WTC11 (cell line): ENCODE results near the gene ZNF853. TPM values are rescaled to one million over a fixed set of nuclear protein-coding genes. Genes with fewer than 3 reads are reported as not detected.

ENCODE experiments used
- ATAC-seq: fragments of 200-7000 bp; cut with Tn5 transposase; 2 replicates; pipeline ENCODE4 v1.10.0; 2021; ENCODE audit warnings: mild to moderate bottlenecking, moderate library complexity
- CTCF ChIA-PET: fragments of 300-600 bp; sonication (Branson Sonifier 250); formaldehyde crosslinking; loops from one replicate; lab custom pipeline; 2021; ENCODE audit warnings: antibody characterized with exemption; lab: Charles Lee
- POLR2A ChIA-PET: fragments of 350-600 bp; sonication (Branson Sonifier 250); formaldehyde crosslinking; loops from one replicate; lab custom pipeline; 2021; ENCODE audit warnings: antibody characterized with exemption; lab: Charles Lee
- DNase-seq: peaks from one replicate; pipeline ENCODE4 v3.0.0; 2021; ENCODE audit warnings: low spot score
- H3K27ac Mint-ChIP-seq: 2 replicates; pipeline ENCODE4 v1.8.0; 2021; ENCODE audit warnings: mixed read lengths
- H3K27me3 Mint-ChIP-seq: 2 replicates; pipeline ENCODE4 v1.8.0; 2021; ENCODE audit warnings: low read depth, mild to moderate bottlenecking, moderate library complexity, mixed read lengths
- H3K36me3 Mint-ChIP-seq: 2 replicates; pipeline ENCODE4 v1.8.0; 2021; ENCODE audit warnings: mixed read lengths
- H3K4me1 Mint-ChIP-seq: 2 replicates; pipeline ENCODE4 v1.8.0; 2022; ENCODE audit warnings: mixed read lengths
- H3K4me3 Mint-ChIP-seq: 2 replicates; pipeline ENCODE4 v1.8.0; 2021; ENCODE audit warnings: mild to moderate bottlenecking, moderate library complexity, mixed read lengths
- H3K9me3 Mint-ChIP-seq: 2 replicates; pipeline ENCODE4 v1.8.0; 2021; ENCODE audit warnings: mixed read lengths
- CBFB ChIP-seq: sonication (generic); formaldehyde crosslinking; IDR thresholded peaks from 2 replicates; pipeline ENCODE4 v1.8.1; 2022; ENCODE audit warnings: mild to moderate bottlenecking, low read depth, missing genetic modification reagents
- CREB1 ChIP-seq: sonication (generic); formaldehyde crosslinking; IDR thresholded peaks from 2 replicates; pipeline ENCODE4 v1.8.0; 2023; ENCODE audit warnings: mild to moderate bottlenecking, missing genetic modification reagents
- ELF4 ChIP-seq: sonication (generic); formaldehyde crosslinking; IDR thresholded peaks from 2 replicates; pipeline ENCODE4 v1.8.1; 2022; ENCODE audit warnings: low read depth, mild to moderate bottlenecking, moderate library complexity, missing genetic modification reagents
- FOXJ3 ChIP-seq: sonication (generic); formaldehyde crosslinking; IDR thresholded peaks from 2 replicates; pipeline ENCODE4 v1.9.0; 2021; ENCODE audit warnings: missing genetic modification reagents, mild to moderate bottlenecking, borderline replicate concordance
- FOXP1 ChIP-seq: sonication (generic); formaldehyde crosslinking; IDR thresholded peaks from 2 replicates; pipeline ENCODE4 v1.8.0; 2022; ENCODE audit warnings: missing genetic modification reagents, mild to moderate bottlenecking, moderate library complexity, borderline replicate concordance
- GRHL2 ChIP-seq: fragments of 250-450 bp; sonication (Bioruptor Pico); IDR thresholded peaks from 2 replicates; pipeline ENCODE4 v1.8.0; 2022; ENCODE audit warnings: mild to moderate bottlenecking, moderate library complexity; ENCODE audit not compliant: insufficient replicate concordance, severe bottlenecking
- GTF2I ChIP-seq: fragments of 250-450 bp; sonication (Bioruptor Pico); conservative IDR thresholded peaks from 2 replicates; pipeline ENCODE4 v1.4.0; 2021; ENCODE audit warnings: mild to moderate bottlenecking
- HMGXB4 ChIP-seq: sonication (generic); formaldehyde crosslinking; IDR thresholded peaks from 2 replicates; pipeline ENCODE4 v1.8.1; 2023; ENCODE audit warnings: mild to moderate bottlenecking, moderate library complexity, missing genetic modification reagents
- NFATC4 ChIP-seq: fragments of 250-450 bp; sonication (Bioruptor Pico); IDR thresholded peaks from 2 replicates; pipeline ENCODE4 v1.9.0; 2021; ENCODE audit warnings: mild to moderate bottlenecking
- NR1H2 ChIP-seq: sonication (generic); formaldehyde crosslinking; IDR thresholded peaks from 2 replicates; pipeline ENCODE4 v1.9.0; 2021; ENCODE audit warnings: mild to moderate bottlenecking, moderate library complexity, missing genetic modification reagents
- SMAD3 ChIP-seq: sonication (generic); formaldehyde crosslinking; IDR thresholded peaks from 2 replicates; pipeline ENCODE4 v1.8.0; 2022; ENCODE audit warnings: missing genetic modification reagents, mild to moderate bottlenecking, borderline replicate concordance
- STAT6 ChIP-seq: sonication (generic); formaldehyde crosslinking; conservative IDR thresholded peaks from 2 replicates; pipeline ENCODE4 v1.8.1; 2023; ENCODE audit warnings: mild to moderate bottlenecking, low read depth, missing genetic modification reagents, moderate library complexity
- TEAD1 ChIP-seq: sonication (generic); formaldehyde crosslinking; IDR thresholded peaks from 2 replicates; pipeline ENCODE4 v1.8.0; 2022; ENCODE audit warnings: mild to moderate bottlenecking, missing genetic modification reagents
- TEAD4 ChIP-seq: sonication (generic); formaldehyde crosslinking; IDR thresholded peaks from 2 replicates; pipeline ENCODE4 v1.8.0; 2022; ENCODE audit warnings: mild to moderate bottlenecking, missing genetic modification reagents
- USF1 ChIP-seq: sonication (generic); formaldehyde crosslinking; IDR thresholded peaks from 2 replicates; pipeline ENCODE4 v1.8.0; 2022; ENCODE audit warnings: mild to moderate bottlenecking, missing genetic modification reagents
- USF2 ChIP-seq: sonication (generic); formaldehyde crosslinking; IDR thresholded peaks from 2 replicates; pipeline ENCODE4 v1.8.1; 2023; ENCODE audit warnings: mild to moderate bottlenecking, missing genetic modification reagents, moderate library complexity
- ZNF121 ChIP-seq: sonication (generic); formaldehyde crosslinking; IDR thresholded peaks from 2 replicates; pipeline ENCODE4 v1.8.0; 2023; ENCODE audit warnings: missing genetic modification reagents
- ZNF219 ChIP-seq: sonication (generic); formaldehyde crosslinking; IDR thresholded peaks from 2 replicates; pipeline ENCODE4 v1.8.0; 2023; ENCODE audit warnings: missing genetic modification reagents, mild to moderate bottlenecking, borderline replicate concordance
- ZNF232 ChIP-seq: sonication (generic); formaldehyde crosslinking; IDR thresholded peaks from 2 replicates; pipeline ENCODE4 v1.8.0; 2022; ENCODE audit warnings: mild to moderate bottlenecking, missing genetic modification reagents
- ZNF396 ChIP-seq: fragments of 250-450 bp; sonication (Bioruptor Pico); IDR thresholded peaks from 2 replicates; pipeline ENCODE4 v1.8.0; 2021; ENCODE audit warnings: mild to moderate bottlenecking, moderate library complexity, borderline replicate concordance
- total RNA-seq: library from RNA; stranded (reverse); gene quantifications from 3 replicates; pipeline ENCODE4 v1.2.3, GENCODE V29; 2021
- TF ChIP-seq, protein P1 (sequence below): fragments of 250-450 bp; sonication (Bioruptor Pico); IDR thresholded peaks from 2 replicates; pipeline ENCODE4 v1.9.0; 2021; ENCODE audit warnings: mild to moderate bottlenecking

The ZNF853 gene
- total RNA-seq, 1 experiment from 2014 or later: 7.7 TPM

DNA sequence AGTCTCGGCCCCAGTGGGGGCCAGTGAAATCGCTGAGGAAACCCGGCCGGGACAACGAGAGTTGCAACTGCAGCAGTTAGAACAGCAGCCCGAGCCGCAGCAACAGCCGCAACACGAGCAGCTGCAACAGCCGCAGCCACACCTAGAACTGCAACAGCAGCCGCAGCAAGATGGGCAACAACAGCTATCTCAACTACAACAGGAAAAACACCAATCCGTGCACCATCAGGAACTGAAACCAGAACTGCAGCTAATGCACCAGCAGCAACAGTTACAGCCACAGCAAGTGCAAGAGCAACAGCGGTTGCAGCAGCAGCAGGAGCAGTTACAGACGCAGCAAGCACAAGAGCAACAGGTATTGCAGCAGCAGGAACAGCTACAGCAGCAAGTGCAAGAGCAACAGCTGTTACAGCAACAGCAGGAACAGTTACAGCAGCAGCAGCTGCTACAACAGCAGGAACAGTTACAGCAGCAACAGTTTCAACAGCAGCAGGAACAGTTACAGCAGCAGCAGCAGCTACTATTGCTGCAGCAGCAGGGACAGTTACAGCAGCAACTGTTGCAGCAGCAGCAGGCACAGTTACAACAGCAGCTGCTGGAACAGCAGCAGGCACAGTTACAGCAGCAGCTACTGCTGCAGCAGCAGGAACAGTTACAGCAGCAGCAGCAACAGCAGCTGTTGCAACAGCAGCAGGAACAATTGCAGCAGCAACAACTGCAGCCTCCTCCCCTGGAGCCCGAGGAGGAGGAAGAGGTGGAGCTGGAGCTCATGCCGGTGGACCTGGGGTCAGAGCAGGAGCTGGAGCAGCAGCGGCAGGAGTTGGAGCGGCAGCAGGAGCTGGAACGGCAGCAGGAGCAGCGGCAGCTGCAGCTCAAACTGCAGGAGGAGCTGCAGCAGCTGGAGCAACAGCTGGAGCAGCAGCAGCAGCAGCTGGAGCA lies 6.1 kb downstream of the ZNF853 start (continued):
- TF ChIP-seq FOXP1 (CRISPR knock-in tag) (no peak), NFATC4 (CRISPR knock-in tag) (no peak), ZNF219 (CRISPR knock-in tag) (no peak)

DNA sequence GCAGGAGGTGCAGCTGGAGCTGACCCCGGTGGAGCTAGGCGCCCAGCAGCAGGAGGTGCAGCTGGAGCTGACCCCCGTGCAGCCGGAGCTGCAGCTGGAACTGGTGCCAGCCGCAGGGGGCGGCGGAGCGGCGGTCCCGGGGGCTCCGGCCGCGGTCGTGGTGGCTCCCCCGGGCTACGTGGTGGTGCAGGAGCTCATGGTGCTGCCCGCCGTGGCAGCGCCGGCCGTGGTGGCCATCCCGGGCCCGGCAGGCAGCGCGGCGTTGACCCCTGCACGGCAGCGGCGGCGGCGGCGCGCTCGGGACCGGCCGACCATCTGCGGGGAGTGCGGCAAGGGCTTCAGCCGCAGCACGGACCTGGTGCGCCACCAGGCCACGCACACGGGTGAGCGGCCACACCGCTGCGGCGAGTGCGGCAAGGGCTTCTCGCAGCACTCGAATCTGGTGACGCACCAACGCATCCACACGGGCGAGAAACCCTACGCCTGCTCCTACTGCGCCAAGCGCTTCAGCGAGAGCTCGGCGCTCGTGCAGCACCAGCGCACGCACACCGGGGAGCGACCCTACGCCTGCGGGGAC lies 6.8 kb downstream of the ZNF853 start:
- Mint-ChIP-seq H3K27me3 (no peaks in the 10 kb centered on the region), H3K36me3 (peaks cover 14% of the 10 kb centered on the region), H3K27ac (no peak overlapping the region), H3K4me1 (no peaks in the 10 kb centered on the region), H3K9me3 (no peaks in the 10 kb centered on the region), H3K4me3 (no peak overlapping the region)
- ChIA-PET CTCF (no interaction called here), POLR2A (no interaction called here)
- no peak for ATAC-seq
- no peak for DNase-seq
- TF ChIP-seq CREB1 (CRISPR knock-in tag) (no peak), SMAD3 (CRISPR knock-in tag) (no peak), ELF4 (CRISPR knock-in tag) (no peak), ZNF219 (CRISPR knock-in tag) (no peak), TEAD4 (CRISPR knock-in tag) (no peak), GRHL2 (CRISPR knock-in tag) (no peak), GTF2I (CRISPR knock-in tag) (no peak), USF2 (CRISPR knock-in tag) (no peak), ZNF121 (no peak), FOXJ3 (CRISPR knock-in tag) (no peak)

DNA sequence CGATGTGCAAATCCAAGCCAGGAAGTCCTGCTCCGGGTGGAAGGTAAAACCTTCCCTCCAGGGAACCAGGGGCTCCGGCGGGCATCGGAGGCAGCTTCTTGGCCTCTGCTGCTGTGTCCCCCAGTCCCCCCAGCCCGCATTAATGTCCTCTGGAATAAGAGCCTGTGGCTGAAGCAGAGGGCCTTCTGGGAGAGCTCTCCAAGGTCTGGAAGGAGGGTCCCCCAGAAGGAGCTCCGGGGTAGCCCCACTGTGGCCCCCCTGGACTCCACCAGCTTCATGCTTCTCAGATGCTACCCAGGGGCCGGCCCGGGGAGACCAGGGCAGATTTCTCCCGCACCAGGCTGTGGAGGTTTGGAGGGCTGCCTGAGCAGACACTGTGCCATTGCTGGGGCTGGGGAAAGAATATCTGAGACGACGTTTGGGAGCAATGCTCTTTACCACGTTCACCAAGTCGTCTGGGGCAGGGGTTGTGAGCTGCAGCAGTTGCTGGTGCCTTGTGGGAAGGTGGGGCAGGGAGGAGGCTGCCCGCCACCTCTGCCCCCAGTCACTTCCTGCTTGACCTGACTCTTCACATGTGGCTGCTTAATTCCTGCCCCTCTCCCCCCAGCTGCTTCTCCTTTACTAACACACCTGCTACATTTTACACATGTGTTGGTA lies 8.3 kb downstream of the ZNF853 start:
- no peak overlapping the region for H3K27ac Mint-ChIP-seq
- CTCF ChIA-PET: no interaction called here
- TF ChIP-seq CBFB (CRISPR knock-in tag) (no peak), ELF4 (CRISPR knock-in tag) (no peak), ZNF396 (CRISPR knock-in tag) (no peak), ZNF219 (CRISPR knock-in tag) (no peak), ZNF232 (CRISPR knock-in tag) (no peak), USF1 (CRISPR knock-in tag) (no peak), STAT6 (CRISPR knock-in tag) (no peak), TEAD1 (CRISPR knock-in tag) (no peak), NR1H2 (CRISPR knock-in tag) (no peak), HMGXB4 (no peak)
- TF ChIP-seq, protein P1, sequence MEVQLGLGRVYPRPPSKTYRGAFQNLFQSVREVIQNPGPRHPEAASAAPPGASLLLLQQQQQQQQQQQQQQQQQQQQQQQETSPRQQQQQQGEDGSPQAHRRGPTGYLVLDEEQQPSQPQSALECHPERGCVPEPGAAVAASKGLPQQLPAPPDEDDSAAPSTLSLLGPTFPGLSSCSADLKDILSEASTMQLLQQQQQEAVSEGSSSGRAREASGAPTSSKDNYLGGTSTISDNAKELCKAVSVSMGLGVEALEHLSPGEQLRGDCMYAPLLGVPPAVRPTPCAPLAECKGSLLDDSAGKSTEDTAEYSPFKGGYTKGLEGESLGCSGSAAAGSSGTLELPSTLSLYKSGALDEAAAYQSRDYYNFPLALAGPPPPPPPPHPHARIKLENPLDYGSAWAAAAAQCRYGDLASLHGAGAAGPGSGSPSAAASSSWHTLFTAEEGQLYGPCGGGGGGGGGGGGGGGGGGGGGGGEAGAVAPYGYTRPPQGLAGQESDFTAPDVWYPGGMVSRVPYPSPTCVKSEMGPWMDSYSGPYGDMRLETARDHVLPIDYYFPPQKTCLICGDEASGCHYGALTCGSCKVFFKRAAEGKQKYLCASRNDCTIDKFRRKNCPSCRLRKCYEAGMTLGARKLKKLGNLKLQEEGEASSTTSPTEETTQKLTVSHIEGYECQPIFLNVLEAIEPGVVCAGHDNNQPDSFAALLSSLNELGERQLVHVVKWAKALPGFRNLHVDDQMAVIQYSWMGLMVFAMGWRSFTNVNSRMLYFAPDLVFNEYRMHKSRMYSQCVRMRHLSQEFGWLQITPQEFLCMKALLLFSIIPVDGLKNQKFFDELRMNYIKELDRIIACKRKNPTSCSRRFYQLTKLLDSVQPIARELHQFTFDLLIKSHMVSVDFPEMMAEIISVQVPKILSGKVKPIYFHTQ (CRISPR knock-in tag): no peak

More for the DNA sequence above, 8.3 kb downstream of the ZNF853 start:
- peaks cover 14% of the 10 kb centered on the region for H3K36me3 Mint-ChIP-seq
- no peaks in the 10 kb centered on the region for H3K27me3 Mint-ChIP-seq
- H3K4me1 Mint-ChIP-seq: no peaks in the 10 kb centered on the region
- DNase-seq: no peak
- no peaks in the 10 kb centered on the region for H3K9me3 Mint-ChIP-seq
- ATAC-seq: no peak
- no peak overlapping the region for H3K4me3 Mint-ChIP-seq
- POLR2A ChIA-PET: no interaction called here
